ENCODE data around the gene ABHD2.

Gene ABHD2

DNA sequence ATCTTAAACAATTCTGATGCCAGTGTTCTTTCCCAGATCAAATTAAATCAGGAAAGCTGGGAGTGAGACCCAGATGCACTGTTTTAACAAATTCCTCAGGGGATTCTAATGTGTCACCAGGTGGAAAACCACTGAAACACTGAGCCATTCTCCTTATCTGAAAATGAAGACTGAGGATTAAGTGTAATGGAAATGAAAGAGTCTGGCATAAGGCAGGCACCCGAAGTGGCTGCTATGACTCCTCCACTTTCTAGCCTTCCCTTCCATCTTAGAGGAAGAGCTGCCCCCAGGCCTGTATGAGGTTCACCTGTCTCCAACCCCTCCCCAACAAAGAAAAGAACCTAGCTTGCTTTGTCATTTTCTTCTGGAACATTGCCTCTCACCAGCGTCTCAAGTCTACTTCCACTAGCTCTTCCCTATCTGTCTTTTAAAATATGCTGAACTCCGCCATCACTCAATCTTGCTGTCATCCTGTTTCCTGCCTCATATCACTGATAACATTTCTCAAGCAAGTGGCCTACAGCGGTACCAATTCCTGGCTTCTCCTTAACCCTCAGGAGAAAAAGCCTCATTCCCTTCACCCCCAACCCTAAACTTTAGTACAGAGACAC, 13.7 kb upstream of the ABHD2 start:
- Histone ChIP-seq H2AFZ (no peak overlapping the region), H3K4me1 (no peaks in the 10 kb centered on the region), H3K9me3 (ENCODE audit: control insufficient read depth, low read length) (no peaks in the 10 kb centered on the region), H3K79me2 (no peaks in the 10 kb centered on the region), H3K27me3 (ENCODE audit: control insufficient read depth, insufficient read depth, low read length) (no peaks in the 10 kb centered on the region), H3K36me3 (ENCODE audit: control insufficient read depth, insufficient read depth, low read length) (no peaks in the 10 kb centered on the region), H3K4me2 (ENCODE audit: low read length) (no peak overlapping the region), H3K9ac (no peak overlapping the region), H3K27ac (no peak overlapping the region), H3K4me3 (ENCODE audit: low read depth, low read length) (no peak overlapping the region)
- TF ChIP-seq, protein P1, sequence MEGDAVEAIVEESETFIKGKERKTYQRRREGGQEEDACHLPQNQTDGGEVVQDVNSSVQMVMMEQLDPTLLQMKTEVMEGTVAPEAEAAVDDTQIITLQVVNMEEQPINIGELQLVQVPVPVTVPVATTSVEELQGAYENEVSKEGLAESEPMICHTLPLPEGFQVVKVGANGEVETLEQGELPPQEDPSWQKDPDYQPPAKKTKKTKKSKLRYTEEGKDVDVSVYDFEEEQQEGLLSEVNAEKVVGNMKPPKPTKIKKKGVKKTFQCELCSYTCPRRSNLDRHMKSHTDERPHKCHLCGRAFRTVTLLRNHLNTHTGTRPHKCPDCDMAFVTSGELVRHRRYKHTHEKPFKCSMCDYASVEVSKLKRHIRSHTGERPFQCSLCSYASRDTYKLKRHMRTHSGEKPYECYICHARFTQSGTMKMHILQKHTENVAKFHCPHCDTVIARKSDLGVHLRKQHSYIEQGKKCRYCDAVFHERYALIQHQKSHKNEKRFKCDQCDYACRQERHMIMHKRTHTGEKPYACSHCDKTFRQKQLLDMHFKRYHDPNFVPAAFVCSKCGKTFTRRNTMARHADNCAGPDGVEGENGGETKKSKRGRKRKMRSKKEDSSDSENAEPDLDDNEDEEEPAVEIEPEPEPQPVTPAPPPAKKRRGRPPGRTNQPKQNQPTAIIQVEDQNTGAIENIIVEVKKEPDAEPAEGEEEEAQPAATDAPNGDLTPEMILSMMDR (IDR thresholded peaks at IDR 0.05), result no peak

DNA sequence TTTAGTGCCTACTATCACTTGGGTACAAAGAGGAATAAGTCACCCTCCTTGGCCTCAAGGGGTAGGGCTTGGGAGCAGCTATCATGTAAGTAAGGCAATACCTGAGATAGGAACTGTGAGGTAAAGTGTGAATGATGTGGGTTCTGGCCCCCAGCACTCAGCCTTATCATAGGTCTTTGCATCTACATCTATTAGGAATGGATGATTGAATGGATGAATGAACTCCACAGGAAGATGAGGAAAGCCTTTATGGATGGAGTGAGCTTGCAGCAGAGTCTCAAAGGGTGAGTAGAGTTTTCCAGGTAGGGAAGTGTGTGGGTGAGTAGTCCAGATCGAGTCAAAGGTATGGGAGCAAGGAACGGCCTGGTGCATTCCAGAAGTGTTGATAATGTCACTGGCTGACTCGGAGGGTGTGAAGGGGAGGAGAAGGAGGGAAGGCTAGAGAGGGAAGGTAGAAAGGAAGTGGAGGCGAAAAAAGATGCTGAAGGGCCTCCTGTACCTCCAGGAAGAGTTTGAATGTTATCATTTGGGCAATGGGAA, 13.1 kb upstream of the ABHD2 start:
- Histone ChIP-seq H3K27me3 (ENCODE audit: control insufficient read depth, insufficient read depth, low read length) (no peaks in the 10 kb centered on the region), H3K4me2 (ENCODE audit: low read length) (no peak overlapping the region), H3K4me1 (no peaks in the 10 kb centered on the region), H3K9me3 (ENCODE audit: control insufficient read depth, low read length) (no peaks in the 10 kb centered on the region), H3K36me3 (ENCODE audit: control insufficient read depth, insufficient read depth, low read length) (no peaks in the 10 kb centered on the region), H3K79me2 (no peaks in the 10 kb centered on the region), H2AFZ (no peak overlapping the region), H3K27ac (no peak overlapping the region), H3K9ac (no peak overlapping the region), H3K4me3 (ENCODE audit: low read depth, low read length) (no peak overlapping the region)
- TF ChIP-seq, protein P1 (IDR thresholded peaks at IDR 0.05), result no peak

DNA sequence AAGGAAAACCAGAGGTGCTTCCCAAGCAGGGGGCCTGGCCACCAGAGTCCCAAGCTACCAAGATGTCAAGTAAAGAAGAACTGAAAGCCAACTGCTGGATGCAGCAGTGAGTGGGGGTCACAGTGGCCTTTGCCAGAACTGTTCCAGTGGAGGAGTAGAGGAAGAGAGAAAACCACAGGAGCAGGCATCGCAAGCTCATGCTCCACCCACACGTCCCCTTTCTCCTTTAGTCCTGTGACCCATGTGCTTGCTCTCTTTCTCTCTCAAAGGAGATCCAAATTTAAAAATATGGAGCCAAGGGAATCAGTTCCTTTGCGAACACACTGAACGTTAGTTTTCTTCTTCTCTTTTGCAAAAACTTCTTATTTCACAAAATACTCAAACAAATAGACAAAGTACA, 12.4 kb upstream of the ABHD2 start:
- Histone ChIP-seq H3K9ac (no peak overlapping the region), H3K27me3 (ENCODE audit: control insufficient read depth, insufficient read depth, low read length) (no peaks in the 10 kb centered on the region), H3K4me1 (no peaks in the 10 kb centered on the region), H3K27ac (no peak overlapping the region), H2AFZ (no peak overlapping the region), H3K36me3 (ENCODE audit: control insufficient read depth, insufficient read depth, low read length) (no peaks in the 10 kb centered on the region), H3K4me2 (ENCODE audit: low read length) (no peak overlapping the region), H3K4me3 (ENCODE audit: low read depth, low read length) (no peak overlapping the region), H3K9me3 (ENCODE audit: control insufficient read depth, low read length) (no peaks in the 10 kb centered on the region), H3K79me2 (no peaks in the 10 kb centered on the region)
- TF ChIP-seq, protein P1 (IDR thresholded peaks at IDR 0.05), result no peak

DNA sequence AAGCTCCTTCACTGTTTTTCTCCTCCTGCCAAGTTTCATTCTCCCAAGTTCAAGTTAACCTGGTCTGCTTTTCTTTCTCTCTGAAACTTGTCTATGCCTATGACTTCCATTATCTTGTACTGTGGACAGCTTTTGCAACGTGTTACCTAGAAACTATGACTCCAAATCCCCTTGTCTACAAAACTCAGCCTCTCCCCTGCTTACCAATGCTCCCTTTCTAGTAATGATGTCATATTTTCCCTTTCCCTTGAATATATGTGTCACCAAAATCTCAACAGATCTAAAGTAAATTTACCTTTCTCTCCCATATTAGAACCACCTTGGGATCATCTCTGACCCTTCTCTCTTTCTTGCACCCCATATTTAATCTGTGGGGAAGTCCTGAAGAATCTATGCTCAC, 10.5 kb upstream of the ABHD2 start:
- H3K36me3 ChIP-seq (ENCODE audit: control insufficient read depth, insufficient read depth, low read length), result no peaks in the 10 kb centered on the region
- H2AFZ ChIP-seq, result no peak overlapping the region
- no peaks in the 10 kb centered on the region for H3K9me3 ChIP-seq (ENCODE audit: control insufficient read depth, low read length)
- no peaks in the 10 kb centered on the region for H3K79me2 ChIP-seq
- no peak overlapping the region for H3K9ac ChIP-seq
- no peaks in the 10 kb centered on the region for H3K4me1 ChIP-seq
- no peak overlapping the region for H3K4me2 ChIP-seq (ENCODE audit: low read length)
- H3K27me3 ChIP-seq (ENCODE audit: control insufficient read depth, insufficient read depth, low read length), result no peaks in the 10 kb centered on the region
- H3K27ac ChIP-seq, result no peak overlapping the region
- H3K4me3 ChIP-seq (ENCODE audit: low read depth, low read length), result no peak overlapping the region
- TF ChIP-seq, protein P1 (IDR thresholded peaks at IDR 0.05), result no peak

Data from parathyroid adenoma (tissue), 2 donors.